HG03520 (cell line): ENCODE results near the gene SEC11A.
"Not testable (repeated sequence)": the region's sequence is repeated elsewhere in the genome, so short reads cannot be mapped to it uniquely, and the experiment has no call there.

Source experiments
- ATAC-seq: cut with Tn5 transposase; IDR thresholded peaks from one replicate; pipeline ENCODE4 v1.9.1; 2021; ENCODE audit warnings: mild to moderate bottlenecking, moderate library complexity; ENCODE audit not compliant: unreplicated experiment

SEC11A gene

DNA sequence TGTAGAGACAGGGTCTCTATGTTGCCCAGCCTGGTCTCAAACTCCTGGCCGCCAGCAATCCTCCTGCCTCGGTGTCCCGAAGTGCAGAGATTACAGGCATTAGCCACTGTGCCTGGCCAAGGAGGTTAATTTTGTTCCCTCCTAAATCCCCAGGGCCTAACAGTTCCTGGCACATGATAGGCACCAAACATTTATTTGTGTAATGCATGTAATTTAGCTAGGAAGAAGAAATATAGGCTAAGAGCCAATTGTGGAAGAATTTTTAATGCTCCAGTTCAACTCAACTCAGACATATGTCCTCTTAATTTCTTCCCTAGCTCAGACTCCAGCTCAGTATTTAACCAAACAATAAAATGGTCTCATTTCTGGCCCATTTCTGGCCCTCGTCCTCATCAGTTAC, 24.8 kb upstream of the SEC11A start:
- ATAC-seq: no peak

DNA sequence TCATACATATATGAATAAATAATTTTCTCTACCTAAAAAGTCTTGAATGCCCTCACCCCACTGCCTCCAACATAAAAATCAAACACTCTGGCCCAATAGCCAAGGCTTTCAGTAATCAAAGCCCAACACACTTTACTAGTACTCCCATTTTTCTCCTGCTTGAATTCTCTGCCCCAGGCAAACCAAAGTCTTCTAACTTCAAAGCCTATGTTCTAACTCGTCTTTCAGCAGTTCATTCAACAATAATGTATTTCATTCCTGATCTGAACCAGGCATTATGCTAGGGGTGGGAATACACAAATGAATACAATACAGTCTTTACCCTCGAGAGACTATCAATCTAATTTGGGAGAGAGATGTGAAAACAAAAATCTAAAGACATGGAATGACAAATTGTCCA, 21.1 kb upstream of the SEC11A start:
- no peak for ATAC-seq

DNA sequence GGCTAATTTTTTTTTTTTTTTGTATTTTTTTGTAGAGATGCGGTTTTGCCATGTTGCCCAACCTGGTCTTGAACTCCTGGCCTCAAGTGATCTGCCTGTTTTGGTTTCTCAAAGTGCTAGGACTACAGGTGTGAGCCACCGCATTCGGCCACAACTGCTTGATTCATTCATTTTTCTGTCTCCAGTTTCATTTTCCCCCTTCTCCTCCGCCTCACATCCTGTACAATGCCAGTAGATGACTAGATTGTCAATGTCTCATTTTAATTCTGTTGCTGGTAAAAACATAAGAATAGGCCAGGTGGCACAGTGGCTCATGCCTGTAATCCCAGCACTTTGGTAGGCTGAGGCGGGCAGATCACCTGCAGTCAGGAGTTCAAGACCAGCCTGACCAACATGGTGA, 20.4 kb upstream of the SEC11A start:
- no peak for ATAC-seq

DNA sequence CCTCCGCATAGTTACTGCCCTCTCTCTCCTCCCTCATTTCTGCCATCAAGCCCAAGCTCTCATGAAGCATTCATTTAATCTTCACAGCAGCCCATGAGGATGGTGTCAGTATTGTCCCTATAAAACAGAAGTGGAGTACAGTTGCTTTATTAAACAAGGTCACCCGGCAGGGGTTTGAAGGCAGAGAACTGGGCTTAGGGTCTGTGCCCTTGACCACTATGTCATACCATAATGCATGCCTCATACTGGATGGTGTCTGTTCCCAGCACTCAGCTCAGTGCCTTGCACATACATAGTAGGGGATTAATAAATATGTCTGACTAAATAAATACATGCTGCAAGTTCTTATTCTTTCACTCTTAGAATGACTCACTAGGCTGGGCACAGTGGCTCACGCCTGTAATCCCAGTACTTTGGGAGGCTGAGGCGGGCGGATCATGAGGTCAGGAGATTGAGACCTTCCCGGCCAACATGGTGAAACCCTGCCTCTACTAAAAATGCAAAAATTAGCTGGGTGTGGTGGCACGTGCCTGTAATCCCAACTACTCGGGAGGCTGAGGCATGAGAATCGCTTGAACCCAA, 19.6 kb upstream of the SEC11A start:
- peak; percentile 41 for ATAC-seq

DNA sequence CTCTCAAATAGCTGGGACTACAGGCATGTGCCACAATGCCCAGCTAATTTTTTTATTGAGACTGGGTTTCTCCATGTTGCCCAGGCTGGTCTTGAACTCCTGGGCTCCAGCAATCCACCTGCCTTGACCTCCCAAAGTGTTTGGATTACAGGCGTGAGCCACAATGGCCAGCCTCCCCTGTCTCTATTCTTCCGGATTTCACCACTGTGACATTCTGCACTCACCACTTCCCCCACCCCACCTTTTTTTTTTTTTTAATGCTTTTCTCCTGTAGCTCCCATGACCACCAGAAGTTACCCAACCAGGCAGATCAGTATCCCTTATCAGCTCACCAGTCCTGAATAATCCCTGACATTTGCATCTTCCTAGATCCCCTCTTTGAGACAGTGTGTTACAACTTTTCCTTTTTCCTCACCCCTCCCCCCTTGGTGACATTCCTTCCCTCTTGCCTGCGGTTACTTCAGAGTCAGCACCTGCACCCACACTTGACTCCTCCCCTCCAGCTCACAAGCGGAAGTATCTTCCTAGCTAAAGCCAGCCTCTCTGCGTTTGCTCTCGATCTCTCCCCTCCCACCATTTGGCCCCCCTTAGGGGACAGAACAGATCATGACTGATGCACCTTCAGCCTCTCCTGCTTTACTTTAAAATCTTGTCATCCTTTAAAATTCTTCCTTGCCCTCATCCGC, 19.0 kb upstream of the SEC11A start:
- ATAC-seq: peak; percentile 44

DNA sequence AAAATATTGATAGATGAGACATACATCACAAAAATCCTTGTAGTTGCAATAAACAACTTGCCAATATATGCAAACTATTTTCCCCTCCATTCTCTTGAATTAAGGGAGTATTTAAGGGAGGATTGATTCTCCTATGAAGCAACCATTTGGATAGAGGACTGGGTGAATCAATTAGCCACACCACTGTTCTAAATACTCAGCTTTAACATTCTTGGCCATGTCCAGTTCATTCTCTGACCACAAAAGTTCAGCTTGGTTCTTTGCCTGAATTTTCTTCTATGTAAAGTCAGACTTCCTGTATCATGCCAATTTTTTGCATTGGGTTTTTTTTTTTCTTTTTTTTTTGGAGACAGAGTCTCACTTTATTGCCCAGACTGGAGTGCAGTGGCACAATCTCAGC, 15.8 kb upstream of the SEC11A start:
- ATAC-seq: no peak

DNA sequence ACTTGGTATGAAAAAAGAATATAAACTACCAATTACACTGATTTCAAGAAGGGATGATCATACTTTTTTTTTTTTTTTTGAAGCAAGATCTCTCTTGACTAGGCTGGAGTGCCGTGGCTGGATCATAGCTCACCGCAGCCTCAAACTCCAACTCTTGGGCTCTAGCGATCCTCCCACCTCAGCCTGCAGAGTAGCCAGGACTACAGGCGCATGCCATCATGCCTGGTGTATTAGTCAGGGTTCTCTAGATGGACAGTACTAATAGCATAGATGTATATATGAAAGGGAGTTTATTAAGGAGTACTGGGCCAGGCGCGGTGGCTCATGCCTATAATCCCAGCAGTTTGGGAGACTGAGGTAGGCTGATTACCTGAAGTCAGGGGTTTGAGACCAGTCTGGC, 11.5 kb upstream of the SEC11A start:
- ATAC-seq: no peak

DNA sequence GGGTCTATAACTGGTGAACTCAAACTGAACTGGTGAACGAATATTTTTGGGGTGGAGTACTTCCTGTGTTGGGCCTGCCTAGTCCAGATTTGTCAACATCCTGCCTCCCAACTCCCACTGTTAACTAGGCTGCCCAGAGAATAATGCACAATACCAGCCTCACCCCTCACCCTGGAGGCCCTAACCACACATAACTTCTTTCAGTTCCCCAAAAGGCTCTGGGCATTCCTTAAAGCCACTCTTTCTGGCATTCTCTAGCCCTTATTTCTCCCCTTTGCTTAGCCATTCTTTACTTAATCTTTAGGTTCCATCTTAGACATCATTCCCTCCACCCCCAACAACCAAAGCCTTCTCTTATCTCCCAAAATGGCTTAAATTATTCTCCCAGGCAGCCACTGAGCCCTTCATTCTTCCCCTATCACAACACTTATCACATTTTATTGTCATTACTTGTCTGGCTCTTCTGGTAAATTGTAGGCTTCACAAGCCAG, 9.1 kb upstream of the SEC11A start:
- ATAC-seq: no peak

DNA sequence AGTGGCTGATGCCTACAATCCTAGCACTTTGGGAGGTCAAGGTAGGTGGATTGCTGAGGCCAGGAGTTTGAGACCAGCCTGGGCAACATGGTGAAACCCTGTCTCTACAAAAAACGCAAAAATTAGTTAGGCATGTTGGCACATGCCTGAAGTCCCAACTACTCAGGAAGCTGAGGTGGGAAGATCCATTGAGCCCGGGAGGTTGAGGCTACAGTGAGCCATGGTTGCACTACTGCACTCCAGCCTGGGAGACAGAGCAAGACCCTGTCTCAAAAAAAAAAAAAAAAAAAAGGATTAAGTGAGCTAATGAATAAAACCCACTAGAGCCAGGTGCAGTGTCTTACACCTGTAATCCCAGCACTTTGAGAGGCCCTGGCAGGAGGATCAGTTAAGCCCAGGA, 6.7 kb upstream of the SEC11A start:
- no peak for ATAC-seq

DNA sequence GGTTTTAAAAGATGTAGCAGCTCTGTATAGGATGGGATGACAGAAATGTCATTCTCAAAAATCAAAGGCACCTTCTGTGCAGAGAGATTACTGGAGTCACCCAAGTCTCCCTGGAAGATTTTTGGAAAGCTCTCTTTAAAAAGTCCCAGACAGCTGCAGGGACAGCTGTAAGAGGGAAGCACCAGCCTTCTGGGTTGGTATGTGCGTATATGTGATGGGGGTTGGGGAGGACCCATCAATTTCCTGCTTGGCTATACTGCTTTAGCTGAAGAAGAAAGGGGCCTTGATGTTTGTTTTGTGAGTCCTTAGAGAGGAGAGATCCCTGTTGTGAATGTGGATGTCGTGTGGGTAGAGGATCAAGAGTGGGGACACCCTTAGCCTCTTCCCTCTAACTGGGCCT, 5.4 kb upstream of the SEC11A start:
- ATAC-seq: no peak

DNA sequence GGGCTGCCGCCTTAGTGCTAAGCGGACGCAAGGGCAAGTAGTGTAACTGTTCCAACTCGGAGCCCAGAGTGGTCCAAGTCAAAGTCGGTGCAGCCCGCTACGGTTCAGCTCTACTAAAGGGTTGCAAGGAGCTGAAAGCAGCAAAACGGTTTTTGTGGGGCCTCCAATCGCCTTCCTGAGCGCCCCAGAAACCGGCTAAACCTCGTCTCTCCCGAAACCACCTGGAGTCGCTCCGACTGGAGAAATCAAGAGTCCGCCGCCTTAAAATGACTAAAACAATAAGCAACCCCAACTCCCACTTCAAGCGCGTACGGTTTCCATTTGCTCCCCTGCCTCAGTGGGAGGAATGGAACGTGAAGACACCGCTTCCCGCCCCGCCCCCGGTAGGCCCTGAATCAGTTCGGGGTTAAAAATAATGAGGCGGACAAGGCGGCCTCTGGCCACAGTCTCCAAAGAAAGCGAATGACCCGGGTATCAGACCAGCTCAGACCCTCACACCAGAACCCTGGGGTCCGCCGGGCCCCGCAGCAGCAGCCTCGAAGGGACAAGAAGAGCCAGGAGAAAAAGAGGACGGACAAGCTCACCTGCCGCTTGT, 401 bp downstream of the SEC11A start:
- no peak for ATAC-seq

DNA sequence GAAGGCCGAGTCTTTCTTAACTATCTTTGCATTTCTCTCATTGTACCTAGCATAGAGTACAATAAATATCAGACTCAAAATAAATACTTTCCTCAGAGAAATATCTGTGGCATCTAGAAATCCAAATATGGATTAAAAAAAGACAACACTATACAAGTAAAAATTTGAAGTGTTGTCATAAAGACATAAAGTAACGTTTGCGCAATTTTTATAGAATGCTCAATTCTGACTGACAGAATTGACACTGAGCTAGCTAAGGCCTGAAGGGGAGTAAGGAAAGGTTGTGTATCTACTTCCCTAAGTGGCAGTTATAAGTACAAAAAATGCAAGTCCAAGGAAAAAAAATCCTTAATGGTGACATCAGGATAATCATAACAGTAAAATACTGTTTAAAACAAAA, 1.1 kb downstream of the SEC11A start:
- ATAC-seq: no peak

DNA sequence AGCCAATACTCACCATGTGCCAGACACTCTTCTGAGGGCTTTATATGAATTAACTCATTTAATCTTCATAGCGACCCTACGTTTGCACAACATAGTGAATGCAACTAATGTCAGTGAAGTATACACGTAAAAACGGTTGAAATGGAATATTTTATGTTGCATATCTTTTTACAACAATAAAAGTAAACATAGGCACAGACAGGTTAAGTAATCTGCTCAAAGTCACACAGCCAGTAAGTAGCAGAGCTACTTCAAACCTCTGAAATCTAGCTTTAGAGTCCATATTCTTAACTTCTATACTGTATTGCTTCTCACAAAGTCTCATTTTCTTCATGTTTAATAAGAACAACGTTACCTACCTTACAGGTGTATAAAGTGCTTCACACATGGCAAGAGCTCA, 1.6 kb downstream of the SEC11A start:
- no peak for ATAC-seq

DNA sequence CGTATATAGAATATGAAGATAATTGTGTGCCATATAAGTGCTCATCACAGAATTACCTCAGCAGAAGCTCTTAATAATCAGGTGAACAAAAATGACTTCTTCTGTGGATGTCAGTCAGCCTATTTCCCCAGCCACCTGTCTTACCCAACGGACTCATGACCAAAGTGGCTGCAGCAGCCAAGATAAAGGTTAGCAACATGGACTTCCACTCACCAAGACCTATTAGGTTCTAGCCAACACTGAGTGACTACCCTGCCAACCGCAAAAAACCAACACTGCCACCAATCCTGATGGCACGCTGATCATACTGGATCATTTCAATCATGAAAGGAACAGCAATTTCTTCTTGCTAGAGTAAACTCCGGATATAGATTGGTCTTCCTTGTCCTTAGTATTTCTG, 12.1 kb downstream of the SEC11A start:
- no peak for ATAC-seq

DNA sequence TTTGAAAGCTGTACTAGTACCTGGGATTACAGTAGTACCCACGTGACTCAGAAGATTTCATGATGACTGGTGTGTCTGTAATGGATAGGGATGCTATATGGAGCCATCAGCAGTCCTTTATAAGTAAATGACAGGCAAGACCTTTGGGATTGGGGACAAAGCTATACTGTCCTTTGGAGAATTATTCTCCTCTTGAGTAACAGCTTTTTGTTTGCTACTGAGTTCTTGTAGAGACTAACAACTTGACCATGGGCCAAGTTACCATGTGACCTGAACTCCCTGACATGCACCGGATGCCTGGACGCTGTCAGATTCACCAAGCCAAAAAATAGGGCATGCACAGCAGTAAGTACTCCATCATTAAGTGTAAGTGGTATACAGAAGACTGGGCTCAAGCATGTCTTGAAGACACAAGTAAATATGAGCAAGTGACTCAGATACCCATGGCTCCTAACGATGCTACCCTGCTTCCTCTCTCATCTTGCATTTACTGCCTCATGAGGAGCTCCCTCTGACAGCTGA, 12.9 kb downstream of the SEC11A start:
- no peak for ATAC-seq

DNA sequence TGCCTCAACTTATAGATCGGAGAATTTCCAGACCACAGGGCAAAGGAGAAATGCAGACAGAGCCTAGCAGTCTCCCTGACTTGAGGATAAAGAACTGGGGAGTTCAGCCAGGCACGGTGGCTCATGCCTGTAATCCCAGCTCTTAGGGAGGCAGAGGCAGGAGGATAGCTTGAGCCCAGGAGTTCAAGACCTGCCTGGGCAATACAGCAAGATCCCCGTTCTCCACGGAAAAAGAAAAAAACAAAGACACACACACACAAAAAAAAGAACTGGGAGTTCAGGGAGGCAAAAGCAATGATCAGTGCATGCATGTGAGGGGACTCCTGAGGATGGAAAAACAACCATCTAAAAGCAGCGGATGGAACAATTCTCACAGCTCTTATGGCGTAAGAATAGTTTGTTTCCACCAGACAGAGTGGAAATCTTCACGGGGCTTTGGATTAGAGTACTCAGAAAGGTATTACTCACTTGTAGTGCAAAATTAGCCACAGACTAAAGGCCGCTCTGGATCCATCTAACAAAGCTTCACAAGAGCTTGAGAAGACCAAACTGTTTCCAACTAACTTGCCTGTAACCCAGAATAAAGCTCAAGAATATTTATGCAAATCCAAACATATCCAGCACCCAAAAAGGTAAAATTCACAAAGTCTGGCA, 16.3 kb downstream of the SEC11A start:
- no peak for ATAC-seq

DNA sequence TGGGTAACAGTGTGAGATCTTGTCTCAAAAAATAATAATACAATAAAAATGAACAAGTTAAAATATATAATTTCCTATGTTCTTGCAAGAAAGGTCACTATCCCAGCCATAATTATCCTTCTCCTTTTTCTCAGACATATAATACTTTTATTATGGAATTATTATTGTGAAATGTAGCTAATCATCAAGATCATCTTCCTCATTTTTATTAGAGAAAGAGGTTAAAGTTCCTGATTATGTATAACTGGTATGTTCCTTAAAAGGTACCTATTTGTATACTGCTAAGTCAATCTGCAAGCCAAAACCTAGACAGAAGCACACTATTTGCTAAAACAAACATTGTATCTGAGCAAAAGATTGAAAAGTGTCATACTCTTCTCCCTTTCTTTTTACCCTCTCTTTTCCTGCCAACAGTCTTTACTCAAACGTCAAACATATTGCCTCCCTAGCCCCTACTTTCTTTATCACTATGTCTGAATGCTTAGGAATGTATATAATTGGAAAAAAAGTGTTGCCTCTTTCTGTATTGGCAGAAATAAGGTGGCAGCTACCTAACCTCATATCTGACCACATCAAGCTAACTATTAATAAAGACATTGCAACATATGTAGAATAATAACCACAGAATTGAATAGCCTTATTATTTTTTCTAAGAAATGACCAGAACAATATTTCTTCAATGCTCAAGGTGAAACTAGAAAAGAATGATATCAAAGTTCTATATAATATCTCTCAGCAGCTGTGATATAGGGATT, 18.5 kb downstream of the SEC11A start:
- no peak for ATAC-seq

DNA sequence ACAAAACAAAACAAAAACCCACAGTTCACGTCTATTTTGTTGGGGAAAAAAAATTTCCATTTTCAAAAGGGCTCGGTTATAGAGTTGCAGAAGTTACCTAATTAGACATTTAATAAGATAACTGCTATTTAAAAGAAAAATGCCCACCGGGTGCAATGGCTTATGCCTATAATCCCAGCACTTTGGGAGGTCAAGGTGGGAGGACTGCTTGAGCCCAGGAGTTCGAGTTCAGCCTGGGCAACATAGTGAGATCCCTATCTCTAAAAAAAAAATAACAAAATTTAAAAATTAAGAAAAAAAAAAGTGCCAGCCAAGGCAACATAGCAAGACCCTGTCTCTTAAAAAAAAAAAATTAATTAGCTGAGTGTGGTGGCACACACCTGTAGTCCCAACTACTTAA, 19.2 kb downstream of the SEC11A start:
- ATAC-seq: no peak

DNA sequence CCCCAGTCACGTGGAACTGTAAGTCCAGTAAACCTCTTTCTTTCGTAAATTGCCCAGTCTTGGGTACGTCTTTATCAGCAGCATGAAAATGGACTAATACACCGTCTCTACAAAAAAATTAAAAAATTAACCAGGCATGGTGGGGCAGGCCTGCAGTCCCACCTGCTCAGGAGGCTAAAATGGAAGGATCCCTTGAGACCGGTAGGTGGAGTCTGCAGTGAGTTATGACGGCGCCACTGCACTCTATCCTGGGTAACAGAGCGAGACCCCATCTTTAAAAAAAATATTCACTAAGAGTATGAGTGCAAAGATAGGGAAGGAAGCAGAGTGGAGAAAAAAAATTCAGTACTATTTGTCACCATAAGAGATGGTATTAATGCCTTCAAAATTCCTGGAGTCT, 25.6 kb downstream of the SEC11A start:
- no peak for ATAC-seq

DNA sequence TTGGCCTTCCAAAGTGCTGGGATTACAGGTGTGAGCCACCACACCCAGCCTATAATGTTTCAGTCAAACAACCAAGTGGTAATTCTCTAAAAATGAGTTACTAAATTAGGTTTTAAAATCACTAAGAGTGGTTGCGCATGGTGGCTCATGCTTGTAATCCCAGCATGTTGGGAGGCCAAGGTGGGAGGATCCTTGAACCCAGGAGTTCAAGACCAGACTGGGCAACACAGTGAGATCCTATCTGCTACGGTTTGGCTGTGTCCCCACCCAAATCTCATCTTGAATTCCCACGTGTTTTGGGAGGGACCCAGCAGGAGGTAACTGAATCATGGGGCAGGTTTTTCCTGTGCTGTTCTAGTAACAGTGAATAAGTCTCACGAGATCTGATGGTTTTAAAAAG, 26.1 kb downstream of the SEC11A start:
- no peak for ATAC-seq

DNA sequence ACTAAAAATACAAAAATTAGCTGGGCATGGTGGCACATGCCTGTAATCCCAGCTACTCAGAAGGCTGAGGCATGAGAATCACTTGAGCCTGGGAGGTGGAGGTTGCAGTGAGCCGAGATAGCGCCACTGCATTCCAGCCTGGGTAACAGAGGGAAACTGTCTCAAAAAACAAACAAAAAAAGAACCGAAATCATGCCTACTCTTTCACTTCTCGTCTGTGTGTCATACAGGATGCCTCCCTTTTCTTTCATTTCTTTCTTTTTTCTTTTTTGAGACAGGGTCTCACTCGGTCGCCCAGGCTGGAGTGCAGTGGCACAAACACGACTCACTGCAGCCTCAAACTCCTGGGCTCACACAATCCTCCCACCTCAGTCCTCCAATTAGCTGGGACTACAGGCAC, 29.5 kb downstream of the SEC11A start:
- ATAC-seq: not testable (repeated sequence)
